GM12891 (cell line): ENCODE data around the gene EMC8.

ENCODE experiments used
- DNase-seq: peaks from one replicate; pipeline ENCODE4 v3.0.0; 2011; ENCODE audit warnings: low spot score; ENCODE audit not compliant: insufficient read length
- FAIRE-seq: peaks from 2 replicates; lab custom pipeline; 2011; peaks lifted over from hg19 to GRCh38; lab: Jason Lieb, UNC
- PAX5 ChIP-seq: IDR thresholded peaks from 2 replicates; pipeline ENCODE4 v1.6.1; 2011; ENCODE audit warnings: low read length, moderate library complexity, mild to moderate bottlenecking; ENCODE audit not compliant: insufficient read depth, severe bottlenecking
- POLR2A ChIP-seq: IDR thresholded peaks from 2 replicates; pipeline ENCODE4 v1.6.1; 2011; ENCODE audit warnings: low read depth, low read length, control low read depth
- POLR2AphosphoS5 ChIP-seq: IDR thresholded peaks from 2 replicates; pipeline ENCODE4 v1.6.1; 2011; ENCODE audit warnings: low read depth, low read length, control low read depth
- POU2F2 ChIP-seq: IDR thresholded peaks from 2 replicates; pipeline ENCODE4 v1.6.1; 2011; ENCODE audit warnings: low read depth, mild to moderate bottlenecking, control low read depth, low read length, moderate library complexity
- SPI1 ChIP-seq: IDR thresholded peaks from 2 replicates; pipeline ENCODE4 v1.6.1; 2011; ENCODE audit warnings: low read depth, low read length, control low read depth
- TAF1 ChIP-seq: IDR thresholded peaks from 2 replicates; pipeline ENCODE4 v1.6.1; 2011; ENCODE audit warnings: low read depth, low read length, control low read depth

Gene EMC8

DNA sequence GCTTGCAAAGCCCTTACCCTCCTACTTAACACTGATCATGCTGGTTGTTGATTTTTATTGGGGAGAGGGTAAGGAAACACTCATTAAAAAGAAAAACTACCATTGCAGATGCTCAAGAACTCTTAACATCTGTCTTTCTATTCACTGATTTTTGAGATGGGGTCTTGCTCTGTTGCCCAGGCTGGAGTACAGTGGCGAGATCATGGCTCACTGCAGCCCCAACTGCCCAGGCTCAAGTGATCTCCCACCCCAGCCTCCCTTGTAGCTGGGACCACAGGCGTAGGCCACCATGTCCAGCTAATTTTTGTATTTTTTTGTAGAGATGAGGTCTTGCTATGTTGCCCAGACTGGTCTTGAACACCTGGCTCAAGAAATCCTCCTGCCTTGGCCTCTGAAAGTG is 14.5 kb downstream of the EMC8 start:
- FAIRE-seq (no peak), DNase-seq (no peak)
- TF ChIP-seq PAX5, result no peak
- no peak for TF ChIP-seq TAF1
- TF ChIP-seq SPI1, result no peak
- TF ChIP-seq POLR2A, result no peak
- TF ChIP-seq POLR2AphosphoS5, result no peak
- TF ChIP-seq POU2F2, result no peak

DNA sequence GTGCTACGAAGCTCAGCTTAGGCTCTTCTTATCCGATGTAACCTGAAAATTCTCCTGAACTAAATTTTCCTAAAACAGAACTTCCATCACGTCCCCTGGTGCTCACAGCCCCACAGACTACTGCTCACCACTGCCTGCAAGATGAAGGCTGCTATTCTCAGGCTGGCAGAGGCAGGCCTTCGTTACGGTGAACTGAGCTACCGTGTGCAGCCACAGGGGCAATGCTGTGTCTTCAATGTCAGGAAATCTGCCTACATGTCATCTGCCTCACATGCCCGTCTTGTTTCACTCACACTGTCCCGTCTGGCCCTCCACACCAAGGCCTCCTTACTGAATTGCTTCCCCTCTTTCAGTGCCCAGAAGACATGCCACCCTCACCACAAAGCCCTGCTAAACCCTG is 15.9 kb downstream of the EMC8 start:
- no peak for TF ChIP-seq TAF1
- no peak for TF ChIP-seq PAX5
- TF ChIP-seq POU2F2, result no peak
- no peak for TF ChIP-seq SPI1
- no peak for TF ChIP-seq POLR2AphosphoS5
- TF ChIP-seq POLR2A, result no peak
- FAIRE-seq, result no peak
- DNase-seq, result no peak

DNA sequence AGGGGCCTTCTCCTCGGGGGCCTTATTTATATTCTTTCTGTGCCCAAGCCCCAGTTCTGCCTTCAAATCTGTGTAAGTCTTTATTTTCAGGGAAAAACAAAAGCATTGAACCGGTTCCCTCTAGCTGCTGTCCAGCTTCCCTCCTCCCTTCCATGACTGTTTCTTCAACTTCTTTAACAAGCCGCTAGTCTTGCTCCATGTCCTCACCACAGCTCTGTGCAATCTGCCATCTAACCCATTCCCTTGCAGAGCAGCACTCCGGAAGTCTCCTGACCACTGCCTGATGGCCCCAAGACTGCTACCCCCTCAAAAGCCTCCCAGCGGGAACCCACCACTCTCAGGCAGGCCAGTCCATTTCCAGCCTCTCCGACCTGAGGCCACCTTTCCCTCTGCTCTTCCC is 16.9 kb downstream of the EMC8 start:
- TF ChIP-seq TAF1 (no peak), POU2F2 (no peak), SPI1 (no peak), PAX5 (no peak), POLR2A (no peak), POLR2AphosphoS5 (no peak)
- DNase-seq (no peak), FAIRE-seq (no peak)

DNA sequence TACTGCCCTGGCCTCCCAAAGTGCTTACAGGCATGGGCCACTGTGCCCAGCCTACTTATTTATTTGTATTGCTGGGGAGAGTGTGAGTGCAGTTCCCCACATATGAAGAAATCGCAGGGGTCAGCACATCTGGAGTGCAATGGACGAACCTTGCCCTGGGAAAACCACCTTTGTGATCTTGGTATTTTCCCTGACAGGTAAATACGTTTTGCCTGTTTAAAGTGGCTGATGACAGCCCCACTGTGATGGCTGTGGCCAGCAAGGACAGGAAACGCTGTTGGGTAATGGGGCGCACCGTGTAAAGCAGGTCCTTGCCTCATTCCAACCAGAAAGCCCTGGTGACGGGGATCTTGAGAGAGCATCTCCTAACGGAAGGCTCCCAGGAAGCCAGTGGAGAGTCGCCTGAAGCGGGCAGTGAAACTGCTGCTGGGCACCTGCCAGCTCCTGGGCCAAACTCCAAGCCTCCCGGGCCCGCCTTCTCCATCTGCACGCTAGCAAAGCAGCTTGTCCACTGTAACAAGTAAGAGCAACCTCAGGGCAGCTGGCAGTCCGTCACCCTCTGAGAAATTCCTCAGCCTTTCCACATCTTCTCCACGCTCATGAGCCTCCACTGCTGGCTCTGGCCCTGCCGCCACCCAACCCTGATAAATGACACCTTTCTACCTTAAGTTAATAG is 17.5 kb downstream of the EMC8 start:
- no peak for FAIRE-seq
- no peak for DNase-seq
- no peak for TF ChIP-seq POLR2AphosphoS5
- TF ChIP-seq POU2F2, result no peak
- TF ChIP-seq SPI1, result no peak
- no peak for TF ChIP-seq PAX5
- no peak for TF ChIP-seq TAF1
- TF ChIP-seq POLR2A, result no peak

DNA sequence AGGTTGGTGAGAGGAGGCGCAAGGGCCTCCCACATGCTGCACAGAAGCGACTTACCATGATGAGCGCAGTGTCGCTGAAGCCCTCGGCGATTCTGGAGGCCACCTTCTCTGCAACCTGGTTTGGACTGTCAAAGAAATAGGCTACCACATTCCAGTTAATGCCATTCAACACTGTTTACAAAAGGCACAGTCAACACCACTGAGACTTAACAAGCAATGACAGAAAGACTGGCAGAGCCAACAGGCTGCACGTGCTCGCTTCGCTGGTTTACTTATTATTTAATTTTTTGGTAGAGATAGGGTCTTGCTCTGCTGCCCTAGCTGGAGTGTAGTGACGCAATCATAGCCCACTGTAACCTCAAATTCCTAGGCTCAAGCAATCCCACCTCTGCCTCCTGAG is 18.2 kb downstream of the EMC8 start:
- no peak for TF ChIP-seq POLR2AphosphoS5
- no peak for TF ChIP-seq POLR2A
- TF ChIP-seq POU2F2, result no peak
- TF ChIP-seq SPI1, result no peak
- TF ChIP-seq TAF1, result no peak
- TF ChIP-seq PAX5, result no peak
- DNase-seq (no peak), FAIRE-seq (no peak)

DNA sequence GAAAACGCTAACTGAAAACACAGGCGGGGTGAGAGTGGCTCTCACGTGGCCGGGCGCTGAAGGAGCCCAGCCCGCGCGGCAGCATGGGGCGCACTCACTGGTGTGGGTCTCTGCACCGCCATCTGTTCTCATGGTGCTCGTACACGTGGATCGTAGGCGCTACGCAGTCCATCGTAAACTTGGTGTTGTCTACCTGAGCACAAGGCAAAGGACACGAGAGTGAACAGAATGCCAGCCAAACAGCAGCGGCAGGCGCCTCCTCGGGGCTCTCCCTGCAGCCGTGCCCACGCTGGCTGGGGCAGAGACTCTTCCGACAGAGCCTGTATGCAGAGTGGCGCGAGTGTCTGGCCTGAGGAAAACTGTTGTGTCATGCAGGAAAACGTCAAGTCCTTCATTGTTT is 19.1 kb downstream of the EMC8 start:
- TF ChIP-seq POU2F2 (no peak), POLR2A (no peak), SPI1 (no peak), PAX5 (no peak), POLR2AphosphoS5 (no peak), TAF1 (no peak)
- no peak for FAIRE-seq
- no peak for DNase-seq

DNA sequence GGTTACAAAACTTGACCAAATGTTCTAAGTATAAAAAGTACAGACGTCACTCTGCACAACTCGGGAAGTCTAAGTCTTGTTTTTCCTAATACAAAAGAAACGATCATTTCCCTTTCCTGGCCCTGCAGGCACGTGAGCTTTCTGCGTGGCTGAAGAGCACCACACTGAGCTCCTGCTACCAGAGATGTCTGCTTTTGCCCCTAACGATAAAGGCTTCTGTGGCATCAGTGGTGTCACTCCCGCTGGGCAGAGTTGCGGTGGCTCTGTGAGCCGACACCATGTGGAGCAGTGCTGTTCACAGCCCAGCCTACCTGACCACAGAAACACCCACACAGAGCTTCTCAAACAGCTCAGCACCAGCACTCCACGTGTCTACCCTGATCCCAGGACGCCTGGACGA is 20.5 kb downstream of the EMC8 start:
- no peak for DNase-seq
- FAIRE-seq, result no peak
- TF ChIP-seq POU2F2 (no peak), SPI1 (no peak), TAF1 (no peak), POLR2AphosphoS5 (no peak), POLR2A (no peak), PAX5 (no peak)

DNA sequence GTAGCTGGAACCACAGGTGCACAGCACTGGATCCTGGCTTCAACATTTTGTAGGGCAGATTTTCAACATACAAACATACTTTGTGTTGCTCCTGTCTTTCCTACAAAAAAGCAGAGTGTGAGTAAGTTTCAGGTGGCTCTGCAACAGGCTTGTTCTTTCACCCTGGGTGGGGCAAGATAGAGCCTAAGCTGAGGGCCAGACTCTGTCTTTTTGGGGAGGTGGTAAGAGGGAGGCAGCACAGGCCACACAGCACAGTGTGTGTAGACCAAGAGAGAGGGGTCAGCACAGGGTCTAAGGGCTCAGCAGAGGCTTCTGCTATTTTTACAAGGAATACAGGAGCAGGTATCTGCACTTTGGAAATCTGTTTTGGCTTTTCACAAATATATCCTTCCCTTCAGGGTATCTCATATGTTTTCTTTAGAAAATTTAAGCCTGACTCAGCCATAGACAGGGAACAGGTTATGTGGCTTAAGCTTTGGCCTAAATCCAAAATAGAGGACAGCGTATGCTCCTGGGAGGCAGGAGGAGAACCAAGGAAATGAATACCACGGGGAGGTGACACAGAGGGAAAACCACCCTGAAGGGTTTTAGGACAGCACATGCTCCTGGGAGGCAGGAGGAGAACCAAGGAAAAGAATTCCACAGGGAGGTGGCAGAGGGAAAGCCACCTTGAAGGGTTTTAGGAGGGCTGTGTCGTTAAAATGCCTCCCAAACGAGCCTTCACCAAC is 21.6 kb downstream of the EMC8 start:
- TF ChIP-seq SPI1, result no peak
- TF ChIP-seq POLR2AphosphoS5, result no peak
- TF ChIP-seq TAF1, result no peak
- no peak for TF ChIP-seq POLR2A
- TF ChIP-seq PAX5, result no peak
- TF ChIP-seq POU2F2, result no peak
- DNase-seq (no peak), FAIRE-seq (no peak)

DNA sequence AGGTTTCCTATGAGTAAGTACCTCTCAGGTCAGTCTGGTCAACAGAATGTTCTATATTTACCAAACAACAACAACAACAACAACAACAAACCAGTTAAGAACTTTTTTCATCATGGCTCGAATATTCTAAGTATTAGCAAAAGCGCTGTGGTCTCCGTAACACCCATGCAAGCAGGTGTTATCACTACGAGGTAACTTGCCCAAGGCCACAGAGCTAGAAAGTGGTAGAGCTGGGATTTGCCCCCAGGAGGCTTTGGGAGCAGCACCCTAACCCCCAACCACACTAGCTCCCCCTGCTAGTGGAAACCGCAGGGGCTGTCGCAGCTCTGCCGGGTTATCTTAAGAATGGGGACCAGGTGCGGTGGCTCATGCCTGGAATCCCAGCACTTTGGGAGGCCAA is 24.5 kb downstream of the EMC8 start:
- TF ChIP-seq SPI1, result no peak
- no peak for TF ChIP-seq POU2F2
- TF ChIP-seq PAX5, result no peak
- TF ChIP-seq POLR2A, result no peak
- TF ChIP-seq POLR2AphosphoS5, result no peak
- TF ChIP-seq TAF1, result no peak
- FAIRE-seq, result no peak
- no peak for DNase-seq

DNA sequence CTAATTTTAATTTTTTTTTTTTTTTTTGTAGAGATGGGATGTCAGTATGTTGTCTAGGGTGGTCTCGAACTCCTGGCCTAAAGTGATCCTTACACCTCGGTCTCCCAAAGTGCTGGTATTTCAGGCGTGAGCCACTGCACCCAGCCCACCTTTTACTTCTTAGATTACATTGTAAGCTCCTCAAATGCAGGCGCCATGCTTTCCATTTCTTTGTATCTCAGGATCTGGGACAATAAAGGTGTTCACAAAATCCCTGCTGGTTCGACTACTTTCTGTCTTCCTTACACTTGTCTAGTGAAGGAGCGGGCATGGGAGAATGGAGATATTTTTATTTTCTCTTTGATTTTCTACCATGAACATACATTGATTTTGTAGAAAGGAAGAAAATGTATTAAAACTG is 25.2 kb downstream of the EMC8 start:
- FAIRE-seq (no peak), DNase-seq (no peak)
- TF ChIP-seq POU2F2, result no peak
- no peak for TF ChIP-seq PAX5
- no peak for TF ChIP-seq TAF1
- no peak for TF ChIP-seq POLR2A
- TF ChIP-seq POLR2AphosphoS5, result no peak
- no peak for TF ChIP-seq SPI1

DNA sequence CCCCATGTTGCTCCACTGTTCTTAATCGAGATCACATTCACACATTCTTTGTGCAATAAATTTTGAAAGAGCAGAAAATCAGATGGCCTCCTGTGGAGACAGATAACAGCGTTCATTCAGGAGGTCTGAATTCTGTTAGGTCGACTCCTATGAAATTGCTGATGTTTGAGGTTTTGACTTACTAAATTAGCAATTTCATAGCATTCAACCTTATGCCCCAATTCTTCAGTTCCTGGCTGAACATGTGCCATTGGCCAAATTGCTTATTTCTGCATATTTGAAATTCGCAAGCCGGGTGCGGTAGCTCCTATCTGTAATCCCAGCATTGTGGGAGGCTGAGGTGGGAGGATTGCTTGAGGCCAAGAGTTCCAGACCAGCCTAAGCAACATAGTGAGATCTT is 26.3 kb downstream of the EMC8 start:
- TF ChIP-seq SPI1 (no peak), PAX5 (no peak), TAF1 (no peak), POLR2A (no peak)
- FAIRE-seq (no peak), DNase-seq (no peak)
